Measurements from ENCODE around the gene TCEA2.

The TCEA2 gene

DNA sequence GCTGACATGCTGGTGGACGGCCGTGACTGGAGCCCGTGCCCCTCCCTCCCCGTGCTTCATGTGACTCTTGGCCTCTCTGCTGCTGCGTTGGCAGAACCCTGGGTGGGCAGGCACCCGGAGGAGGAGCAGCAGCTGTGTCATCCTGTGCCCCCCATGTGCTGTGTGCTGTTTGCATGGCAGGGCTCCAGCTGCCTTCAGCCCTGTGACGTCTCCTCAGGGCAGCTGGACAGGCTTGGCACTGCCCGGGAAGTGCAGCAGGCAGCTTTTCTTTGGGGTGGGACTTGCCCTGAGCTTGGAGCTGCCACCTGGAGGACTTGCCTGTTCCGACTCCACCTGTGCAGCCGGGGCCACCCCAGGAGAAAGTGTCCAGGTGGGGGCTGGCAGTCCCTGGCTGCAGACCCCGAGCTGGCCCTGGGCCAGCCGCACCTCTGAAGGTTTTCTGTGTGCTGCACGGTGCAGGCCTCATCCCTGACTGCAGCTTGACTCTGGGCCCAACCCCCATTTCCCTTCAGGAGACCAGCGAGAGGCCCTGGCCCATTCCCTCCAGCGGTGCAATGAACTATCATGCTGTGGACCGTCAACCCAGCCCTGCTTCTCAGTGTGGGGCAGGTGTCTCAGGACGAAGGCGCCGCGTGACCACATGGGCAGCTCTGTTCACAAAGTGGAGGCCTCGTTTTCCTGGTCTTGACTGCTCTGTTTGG lies 36.2 kb downstream of the TCEA2 start:
- DNase-seq, result no peak

DNA sequence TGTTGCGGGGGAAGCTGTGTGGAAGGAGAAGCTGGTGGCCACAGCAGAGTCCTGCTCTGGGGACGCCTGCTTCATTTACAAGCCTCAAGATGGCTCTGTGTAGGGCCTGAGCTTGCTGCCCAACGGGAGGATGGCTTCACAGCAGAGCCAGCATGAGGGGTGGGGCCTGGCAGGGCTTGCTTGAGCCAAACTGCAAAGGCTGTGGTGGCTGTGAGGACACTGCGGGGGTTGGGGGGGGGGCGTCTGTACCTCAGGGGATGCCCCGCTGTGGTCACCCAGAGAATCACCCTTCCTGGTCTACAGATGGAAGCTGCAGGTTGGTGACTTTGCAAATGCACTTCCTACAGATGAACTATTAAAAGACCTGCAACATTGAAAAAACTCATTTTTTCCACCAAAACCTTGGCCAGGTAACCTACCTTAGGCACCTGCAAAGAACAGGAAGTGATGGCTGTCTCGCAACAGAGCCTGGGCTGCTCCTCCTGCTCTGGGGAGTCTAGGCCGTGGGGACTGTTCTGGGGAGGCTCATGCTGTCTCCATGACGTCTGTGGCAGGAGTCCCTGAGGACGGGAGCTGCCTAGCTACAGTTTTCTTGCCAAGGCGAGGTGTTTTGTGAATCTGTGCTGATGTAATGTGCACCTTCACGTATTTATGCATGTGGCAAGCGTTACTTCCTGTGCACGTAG lies 37.0 kb downstream of the TCEA2 start:
- DNase-seq, result no peak

DNA sequence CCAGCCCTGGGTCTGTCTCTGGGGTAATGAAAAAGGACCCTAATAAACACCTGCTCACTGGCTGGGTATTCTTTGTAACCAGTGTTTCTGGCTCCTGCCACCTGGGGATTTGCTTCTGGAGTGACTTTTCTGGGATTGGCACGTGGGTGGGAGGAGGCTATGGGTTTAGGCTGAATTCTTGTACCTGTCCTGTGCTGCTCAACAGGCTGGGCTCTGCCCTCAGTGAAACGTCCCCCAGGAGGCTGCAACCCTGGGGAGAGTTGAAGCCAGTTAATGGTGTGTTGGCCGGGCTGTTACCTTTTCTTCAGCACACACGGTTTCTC lies 37.5 kb downstream of the TCEA2 start:
- DNase-seq, result no peak

DNA sequence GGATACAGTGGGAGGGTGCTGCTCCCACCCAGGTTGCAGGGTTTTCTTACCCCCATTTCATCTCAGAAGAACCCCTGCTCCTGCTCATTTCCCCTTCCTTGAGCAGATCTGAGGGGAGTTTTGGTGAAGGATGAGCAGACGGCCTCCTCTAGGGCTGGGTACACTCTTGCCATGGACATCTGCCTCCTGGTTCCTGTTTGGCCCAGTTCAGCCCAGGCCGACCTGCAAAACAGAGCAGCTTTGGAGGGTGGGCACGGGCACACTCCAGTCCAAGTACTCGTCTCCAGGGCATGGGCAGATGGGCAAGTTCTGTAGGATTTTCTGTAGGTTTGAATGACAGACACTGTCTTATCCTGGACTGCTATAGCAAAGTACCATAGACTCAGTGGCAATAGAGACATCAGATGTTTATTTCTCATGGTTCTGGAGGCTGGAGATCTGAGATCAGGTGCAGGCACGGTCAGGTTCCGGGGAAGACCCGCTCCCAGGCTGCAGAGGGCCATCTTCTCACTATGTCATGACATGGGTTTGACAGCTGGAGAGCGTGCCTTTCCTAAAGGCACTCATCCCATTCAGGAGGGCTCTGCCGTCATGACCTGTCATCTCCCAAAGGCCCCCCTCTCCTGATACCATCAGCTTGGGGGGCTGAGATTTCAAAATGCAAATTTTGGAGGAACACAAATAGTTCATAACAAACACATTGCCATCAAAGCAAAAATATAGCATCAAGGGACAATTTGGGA lies 38.1 kb downstream of the TCEA2 start:
- DNase-seq, result no peak

DNA sequence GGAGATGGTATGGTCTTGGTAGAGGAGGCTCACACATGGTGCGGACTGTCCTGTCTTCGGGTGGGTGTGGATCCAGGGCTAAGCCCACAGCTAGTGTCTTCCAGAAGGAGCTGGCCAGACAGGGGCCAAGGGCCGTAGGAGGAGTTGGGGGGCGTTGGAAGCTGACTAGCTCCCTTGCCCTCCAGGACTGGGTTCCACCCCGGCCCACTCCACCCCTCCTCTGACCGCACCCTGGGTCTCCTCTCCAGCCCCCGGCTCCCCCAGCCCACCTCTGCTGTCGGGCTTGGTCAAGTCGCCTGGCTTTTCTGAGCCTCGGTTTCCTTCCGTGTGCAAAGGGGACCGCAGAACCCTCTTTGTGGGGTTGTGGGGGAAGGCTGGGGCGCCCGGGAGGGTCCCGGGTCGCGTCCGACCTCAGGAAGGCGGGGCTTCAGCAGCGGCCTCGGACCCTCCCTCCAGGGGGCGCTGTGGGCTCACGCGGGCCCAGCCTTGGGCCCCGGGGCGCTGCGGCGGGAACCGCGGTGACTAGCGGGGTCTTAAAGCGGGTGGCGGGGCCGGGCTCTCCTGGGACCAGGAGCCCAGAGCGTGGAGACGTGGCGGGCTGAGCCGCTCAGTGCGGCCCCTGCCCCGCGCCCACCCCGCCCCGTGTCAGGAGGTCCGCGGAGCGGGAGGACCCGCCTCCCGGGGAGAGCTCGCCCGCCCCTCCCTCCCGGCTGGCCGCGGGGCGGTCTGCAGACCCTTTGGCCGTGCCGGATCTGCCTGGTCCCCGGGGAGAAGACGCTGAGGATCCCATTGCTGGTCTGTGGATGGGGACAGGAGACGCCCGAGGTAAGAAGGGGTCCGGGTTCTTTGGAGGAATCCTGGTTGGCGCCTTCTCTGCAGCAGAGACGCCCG lies 39.0 kb downstream of the TCEA2 start:
- DNase-seq, result peak; percentile 50 to 53

DNA sequence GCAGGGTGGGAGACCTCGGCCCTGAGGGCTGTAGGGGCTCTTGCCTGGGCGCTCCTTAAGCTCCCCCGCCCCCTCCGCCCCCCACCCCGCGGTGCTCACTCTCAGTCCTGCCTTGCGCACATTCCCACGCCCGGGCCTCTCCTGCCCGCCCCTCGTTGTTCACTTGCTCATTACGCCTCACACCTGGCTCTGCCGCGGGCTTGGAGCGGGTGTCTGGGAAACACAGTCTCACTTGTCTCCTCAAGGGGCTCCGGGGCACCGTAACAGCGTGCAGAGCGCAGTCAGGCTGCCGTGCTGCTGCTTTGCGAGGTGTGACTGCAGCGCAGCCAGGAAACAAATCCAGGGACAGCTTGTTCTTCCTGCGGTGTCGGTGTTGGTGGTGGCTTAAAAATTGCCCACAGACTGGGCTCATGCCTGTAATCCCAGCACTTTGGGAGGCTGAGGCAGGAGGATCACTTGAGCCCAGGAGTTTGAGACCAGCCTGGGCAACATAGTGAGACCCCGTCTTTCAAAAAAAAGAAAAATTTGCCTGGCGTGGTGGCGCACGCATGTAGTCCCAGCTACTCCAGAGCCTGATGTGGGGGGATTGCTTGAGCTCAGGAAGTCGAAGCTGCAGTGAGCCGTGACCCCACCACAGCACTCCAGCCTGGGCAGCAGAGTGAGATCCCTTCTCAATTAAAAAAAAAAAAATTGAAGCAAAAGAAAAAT lies 39.8 kb downstream of the TCEA2 start:
- DNase-seq, result no peak

DNA sequence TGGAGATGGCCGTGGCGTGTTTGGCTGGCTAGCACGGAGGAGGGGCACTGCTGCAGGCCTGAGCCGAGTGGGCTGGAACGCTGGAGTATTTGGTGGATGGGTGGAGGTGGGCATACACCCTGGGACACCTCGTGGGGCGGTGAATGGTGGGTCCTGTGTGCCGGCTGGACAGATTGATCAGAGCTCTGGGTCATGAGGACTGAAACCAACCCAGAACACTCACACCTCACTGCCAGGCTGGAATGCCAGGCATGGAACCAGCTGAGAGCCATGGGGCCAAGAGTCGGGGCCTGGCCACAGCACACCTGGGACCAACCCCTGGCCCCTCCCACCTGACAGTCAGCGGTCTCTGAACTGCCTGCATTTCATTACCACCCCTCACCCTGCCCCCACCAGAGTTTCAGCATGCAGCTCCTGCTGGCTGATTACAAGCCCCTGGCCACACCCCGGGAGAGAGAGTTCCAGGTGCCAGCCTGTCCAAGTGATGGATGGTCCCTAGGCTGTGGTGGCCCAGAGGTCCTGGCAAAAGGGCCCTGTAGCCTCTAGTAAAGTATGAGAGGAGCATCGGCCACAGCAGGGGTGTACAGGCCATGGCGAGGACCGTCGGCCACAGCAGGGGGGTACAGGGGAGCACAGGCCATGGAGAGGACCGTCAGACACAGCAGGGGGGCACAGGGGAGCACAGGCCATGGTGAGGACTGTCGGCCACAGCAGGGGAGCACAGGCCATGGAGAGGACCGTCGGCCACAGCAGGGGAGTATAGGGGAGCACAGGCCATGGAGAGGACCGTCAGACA lies 41.1 kb downstream of the TCEA2 start:
- DNase-seq, result no peak

DNA sequence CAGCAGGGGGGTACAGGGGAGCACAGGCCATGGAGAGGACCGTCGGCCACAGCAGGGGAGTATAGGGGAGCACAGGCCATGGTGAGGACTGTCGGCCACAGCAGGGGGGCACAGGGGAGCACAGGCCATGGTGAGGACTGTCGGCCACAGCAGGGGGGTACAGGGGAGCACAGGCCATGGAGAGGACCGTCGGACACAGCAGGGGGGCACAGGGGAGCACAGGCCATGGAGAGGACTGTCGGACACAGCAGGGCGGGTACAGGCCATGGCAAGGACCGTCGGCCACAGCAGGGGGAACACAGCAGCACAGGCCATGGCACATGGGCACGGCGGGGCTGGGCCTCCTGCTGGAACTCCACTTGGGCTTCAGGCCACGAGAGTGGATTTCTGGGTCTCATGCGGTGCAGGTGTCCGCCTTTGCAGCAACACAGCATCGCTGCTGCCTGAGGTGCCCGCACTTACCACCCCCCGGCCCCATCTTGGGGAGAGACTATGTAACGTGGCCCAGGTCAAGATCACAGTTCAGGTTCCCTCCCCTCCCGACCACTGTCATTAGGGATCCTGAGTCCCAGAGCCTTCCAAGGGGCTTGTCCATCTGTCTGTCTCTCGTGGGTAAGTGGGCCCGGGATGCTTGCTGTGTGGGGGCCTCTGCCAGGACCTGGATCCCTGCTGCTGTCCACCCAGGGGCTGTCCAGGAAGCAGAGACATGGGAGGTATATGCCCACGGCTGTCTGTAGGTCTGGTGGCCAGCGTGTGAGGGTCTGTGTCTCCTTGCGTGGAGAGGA lies 41.9 kb downstream of the TCEA2 start:
- DNase-seq, result no peak

DNA sequence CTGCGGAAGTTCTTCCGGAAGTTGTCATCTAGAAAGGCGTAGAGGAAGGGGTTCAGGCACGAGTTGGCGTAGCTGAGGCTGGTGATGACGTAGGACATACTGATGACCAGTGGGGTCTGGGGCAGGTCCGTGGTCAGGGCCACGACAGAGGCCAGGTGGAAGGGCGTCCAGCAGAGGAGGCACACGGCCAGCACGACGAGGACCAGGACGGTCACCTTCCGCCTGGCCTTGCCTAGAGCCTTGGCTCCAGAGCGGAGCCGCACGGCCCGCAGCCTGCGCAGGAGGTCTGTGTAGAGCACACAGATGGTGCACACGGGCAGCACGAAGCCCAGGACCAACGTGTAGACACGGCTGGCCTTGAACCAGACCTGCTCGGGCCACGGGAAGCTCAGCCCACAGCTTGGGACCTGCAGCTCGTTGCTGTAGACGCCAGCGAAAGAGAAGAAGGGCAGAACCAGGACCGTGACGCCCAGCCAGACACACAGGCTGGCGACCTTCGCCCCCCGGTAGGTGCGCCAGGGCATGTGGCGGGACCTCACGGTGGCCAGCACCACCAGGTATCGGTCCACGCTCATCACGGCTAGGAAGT lies 42.9 kb downstream of the TCEA2 start:
- no peak for DNase-seq

DNA sequence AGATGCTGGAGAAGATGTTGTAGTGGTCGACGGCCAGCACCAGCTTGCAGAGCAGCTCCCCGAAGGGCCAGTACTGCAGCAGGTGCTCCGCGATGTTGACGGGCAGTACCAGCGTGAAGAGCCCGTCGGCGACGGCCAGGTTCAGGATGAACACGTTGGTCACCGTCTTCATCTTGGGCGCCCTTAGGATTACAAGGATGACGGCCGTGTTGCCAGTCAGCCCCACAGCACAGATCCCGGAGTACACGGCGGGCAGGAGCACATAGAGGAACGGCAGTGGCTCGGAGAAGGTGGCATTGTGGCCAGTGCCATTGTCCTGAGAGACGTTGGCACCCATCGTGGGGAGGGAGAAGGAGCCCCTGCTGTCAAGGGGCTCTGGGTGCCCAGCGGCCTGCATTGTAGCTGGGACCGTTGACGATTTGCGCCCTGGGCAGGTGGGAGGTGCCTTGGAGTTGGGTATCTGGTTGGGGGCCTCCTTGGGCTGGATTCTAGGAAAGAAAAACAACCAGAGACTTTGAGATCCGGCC lies 43.5 kb downstream of the TCEA2 start:
- DNase-seq, result no peak

DNA sequence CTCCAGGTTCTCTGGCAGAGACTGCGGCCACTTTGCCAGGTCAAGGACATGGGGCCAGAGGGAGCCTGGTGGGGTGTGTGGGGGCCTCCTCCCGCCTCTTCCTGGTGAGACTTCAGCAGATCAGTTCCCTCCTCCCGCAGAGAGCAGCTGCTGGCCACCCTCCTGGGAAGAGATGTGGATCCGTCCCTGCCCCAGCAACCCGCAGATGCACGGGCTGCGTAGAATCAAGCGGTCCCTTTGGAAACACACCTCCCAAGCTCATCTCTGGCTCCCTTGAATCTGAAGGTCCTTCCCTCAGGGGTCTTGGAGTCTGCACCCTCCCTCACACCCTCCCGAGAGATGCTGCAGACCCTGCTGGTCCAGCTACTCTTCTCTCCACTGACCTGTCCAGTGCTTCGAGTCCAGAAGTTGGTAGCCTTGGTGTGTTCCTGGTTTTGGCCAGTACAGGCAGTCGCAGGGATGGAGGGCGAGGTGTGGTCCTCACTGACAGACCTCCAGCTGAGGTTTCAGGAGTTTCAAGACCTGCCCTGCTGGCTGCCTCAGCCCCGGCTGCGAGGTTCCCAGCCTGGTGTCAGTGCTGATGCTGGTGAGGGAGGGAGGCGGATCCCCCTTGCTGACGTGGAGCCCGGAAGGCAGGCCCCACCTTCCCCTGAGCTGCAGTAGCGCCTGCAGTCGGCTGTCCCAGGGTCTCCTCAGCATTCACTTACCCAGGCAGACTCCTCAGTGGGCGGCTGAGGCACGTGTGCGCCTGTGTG lies 44.2 kb downstream of the TCEA2 start, which contains the start of gene NPBWR2:
Gene NPBWR2, minus strand, starts transcription at position 585 of the 755 bp plus-strand sequence. CDS start 734 bp downstream, outside the sequence.
- DNase-seq, result no peak

DNA sequence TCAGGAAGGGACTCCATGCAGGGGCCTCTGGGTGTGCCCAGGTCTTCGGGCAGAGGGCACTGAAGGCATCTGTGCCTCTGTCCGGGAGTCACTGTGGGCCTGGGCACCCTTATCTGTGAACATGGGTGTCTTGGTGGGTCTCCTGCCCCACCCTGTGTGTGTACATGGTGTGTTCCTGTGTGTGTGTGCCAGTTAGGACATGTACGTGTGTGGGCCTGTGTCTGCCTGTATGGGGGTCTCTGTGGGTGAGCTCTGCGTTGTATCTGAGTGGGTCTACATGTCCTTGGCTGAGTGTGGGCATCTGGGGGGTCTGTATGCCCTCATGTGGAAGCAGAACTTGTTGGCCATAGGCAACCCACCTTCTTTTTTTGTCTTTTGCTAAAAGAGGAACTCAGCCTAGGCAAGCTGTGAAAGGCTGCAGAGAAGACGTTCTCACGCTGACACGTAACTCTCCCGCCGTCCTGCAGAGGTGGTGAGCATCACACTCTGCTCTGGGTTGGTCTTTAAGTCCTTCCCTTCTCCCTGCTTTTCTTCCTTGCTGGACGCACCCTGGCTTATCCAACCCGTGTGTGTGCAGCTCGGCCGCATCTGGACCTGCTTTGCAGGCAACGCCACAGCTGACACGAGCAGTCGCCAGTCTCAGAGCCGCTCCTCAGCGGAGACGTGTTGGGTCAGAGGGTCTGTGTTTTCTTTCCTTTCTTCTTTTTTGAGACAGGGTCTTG lies 44.9 kb downstream of the TCEA2 start:
- DNase-seq, result no peak

DNA sequence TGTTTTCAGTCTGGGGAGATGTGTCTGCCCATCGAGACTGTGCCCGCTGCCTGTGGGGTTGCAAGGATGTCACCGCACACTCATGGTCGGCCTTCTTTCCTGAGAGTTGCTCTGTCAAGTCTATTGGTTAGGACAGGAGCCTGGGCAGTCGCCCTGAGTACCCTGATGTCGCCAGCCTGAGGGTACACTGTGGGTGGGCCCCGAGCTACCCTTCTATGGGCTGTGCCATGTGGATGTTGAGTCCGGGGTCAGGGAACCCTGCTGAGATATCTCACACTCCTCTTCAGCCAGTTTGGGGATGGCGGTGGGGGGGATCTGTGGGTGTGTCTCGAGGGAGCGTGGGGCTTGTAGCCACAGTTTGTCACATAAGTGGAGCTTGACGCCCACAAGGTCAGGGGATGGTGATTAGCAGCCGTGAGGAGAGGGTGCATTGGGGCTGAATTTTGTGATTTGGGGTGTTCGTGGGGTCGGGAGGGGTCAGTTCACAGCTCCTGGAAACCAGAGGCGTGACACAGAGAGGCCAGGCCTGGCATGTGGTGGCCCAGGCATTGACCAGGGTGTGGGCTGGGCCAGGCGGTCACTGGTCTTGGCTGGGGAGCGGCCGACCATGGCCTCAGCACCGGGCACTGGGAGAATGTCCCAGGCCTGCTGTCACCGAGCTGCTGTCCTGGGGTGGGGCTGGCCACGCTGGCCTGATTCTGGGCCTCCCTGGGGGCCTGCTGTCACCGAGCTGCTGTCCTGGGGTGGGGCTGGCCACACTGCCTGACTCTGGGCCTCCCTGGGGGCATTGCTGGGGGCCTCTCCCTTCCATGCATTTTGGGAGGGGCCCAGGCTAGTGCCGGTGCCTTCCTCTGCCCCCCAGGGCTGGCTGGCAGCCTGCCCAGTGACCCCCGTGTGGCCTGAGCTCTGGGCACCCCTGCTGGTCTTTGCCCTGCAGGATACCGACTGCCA lies 46.0 kb downstream of the TCEA2 start:
- no peak for DNase-seq

DNA sequence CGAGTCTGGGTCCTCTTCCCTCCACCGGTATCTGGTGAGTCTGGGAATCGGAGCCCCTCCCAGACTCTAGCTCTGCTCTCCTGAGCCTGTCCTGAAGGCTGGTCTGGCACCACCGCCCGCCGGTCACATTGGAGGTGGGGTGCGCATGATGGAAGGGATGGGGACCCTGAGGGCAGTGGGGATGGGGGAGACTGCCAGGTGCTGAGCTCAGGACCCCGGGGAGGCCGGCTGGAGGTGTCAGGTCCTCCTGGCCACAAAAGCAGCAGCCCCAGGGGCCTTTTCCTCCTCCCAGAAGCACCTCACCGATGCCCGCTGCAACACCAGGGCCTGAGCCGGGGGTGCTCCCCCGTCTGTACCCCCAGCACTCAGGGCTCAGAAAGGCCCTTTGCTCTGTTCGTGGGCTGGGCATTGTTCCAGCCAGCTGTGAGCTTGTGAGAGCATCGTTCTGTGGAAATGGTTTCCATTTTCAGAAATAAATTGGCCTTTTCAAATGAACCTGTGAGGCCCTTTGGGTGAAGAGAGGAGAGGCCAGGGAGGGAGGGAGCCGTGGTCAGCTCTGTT lies 46.9 kb downstream of the TCEA2 start:
- no peak for DNase-seq

DNA sequence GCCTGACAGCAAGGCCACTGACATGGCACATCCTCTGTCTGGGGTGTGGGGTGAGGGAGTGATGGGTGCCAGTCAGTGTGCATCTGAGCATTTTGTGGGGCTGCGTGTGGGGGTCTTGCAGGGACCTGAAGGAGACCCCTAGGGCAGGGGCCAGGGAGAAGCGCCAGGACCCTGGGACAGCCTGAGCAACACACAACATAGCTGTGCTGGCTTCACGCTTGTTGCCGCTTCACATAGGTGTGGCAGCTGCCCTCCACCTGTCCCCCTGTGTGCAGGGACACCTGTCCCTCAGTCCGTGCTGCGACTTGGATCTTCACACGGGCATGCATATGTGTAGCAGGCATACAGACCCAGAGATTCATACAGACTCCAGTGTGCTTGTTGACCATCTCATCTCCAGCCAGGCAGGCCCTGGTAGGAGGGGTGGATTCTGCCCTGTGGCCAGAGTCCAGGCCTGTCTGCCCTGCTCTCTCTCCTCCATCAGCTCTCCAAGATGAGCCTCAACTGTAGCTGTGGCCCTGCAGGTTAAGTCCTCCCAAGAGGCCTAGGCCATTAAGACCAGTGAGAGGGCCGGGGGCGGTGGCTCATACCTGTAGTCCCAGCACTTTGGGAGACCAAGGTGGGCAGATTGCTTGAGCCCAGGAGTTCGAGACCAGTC lies 47.5 kb downstream of the TCEA2 start:
- DNase-seq, result no peak
